Rectal smooth muscle tissue (tissue), 1 donor: ENCODE data around the gene KRTAP9-9.
"Not testable (repeated sequence)": the region's sequence is repeated elsewhere in the genome, so short reads cannot be mapped to it uniquely, and the experiment has no call there.

ENCODE experiments used
- H3K27ac ChIP-seq: one replicate; pipeline ENCODE4 v1.7.0; 2013; ENCODE audit warnings: low read depth, low read length, inconsistent platforms
- H3K27me3 ChIP-seq: one replicate; pipeline ENCODE4 v1.7.0; 2013; ENCODE audit warnings: low read length; ENCODE audit not compliant: control insufficient read depth, insufficient read depth
- H3K36me3 ChIP-seq: one replicate; pipeline ENCODE4 v1.7.0; 2013; ENCODE audit warnings: low read length; ENCODE audit not compliant: control insufficient read depth, insufficient read depth
- H3K4me1 ChIP-seq: one replicate; pipeline ENCODE4 v1.7.0; 2013; ENCODE audit warnings: low read length; ENCODE audit not compliant: control insufficient read depth, insufficient read depth
- H3K4me3 ChIP-seq: one replicate; pipeline ENCODE4 v1.7.0; 2013; ENCODE audit warnings: low read length
- H3K9ac ChIP-seq: one replicate; pipeline ENCODE4 v1.7.0; 2013; ENCODE audit warnings: low read length

KRTAP9-9 gene

DNA sequence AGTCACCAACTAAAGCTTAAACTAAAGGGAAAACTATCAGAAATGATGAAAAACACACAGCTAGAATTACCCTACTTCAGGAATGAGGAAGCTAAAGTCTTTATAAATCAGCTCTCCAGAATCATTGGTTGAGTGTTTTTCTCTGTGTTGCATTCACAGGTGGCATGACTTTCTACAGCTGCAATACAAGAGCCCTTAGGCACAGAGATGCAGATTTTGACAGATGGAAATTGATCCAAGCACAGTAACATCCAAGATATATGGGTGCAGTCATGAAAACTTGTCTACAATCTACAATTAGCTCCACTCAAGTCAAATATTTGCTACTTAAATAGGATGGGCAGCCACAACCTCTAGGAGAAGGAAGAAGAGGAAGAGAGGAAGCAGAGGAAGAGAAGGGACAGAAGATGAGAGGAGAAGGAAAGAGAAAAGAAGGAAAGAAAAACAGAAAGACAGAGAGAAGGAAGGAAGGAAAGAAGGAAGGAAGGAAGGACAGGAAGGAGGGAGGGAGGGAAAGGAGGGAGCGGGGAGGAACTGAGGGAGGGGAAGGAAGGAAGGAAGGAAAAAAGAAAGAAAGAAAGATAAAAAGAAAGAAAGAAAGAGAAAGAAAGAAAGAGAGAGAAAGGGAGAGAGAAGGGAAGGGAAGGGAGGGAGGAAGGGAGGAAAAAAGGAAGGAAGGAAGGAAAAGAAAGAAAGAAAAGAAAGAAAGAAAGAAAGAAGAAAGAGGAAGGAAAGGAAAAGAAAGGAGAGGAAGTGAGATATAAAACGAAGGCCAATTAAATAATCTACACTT is 8.0 kb upstream of the KRTAP9-9 start:
- H3K27me3 ChIP-seq, H3K27ac ChIP-seq, H3K4me3 ChIP-seq, H3K4me1 ChIP-seq, H3K36me3 ChIP-seq, H3K9ac ChIP-seq: not testable (repeated sequence)

DNA sequence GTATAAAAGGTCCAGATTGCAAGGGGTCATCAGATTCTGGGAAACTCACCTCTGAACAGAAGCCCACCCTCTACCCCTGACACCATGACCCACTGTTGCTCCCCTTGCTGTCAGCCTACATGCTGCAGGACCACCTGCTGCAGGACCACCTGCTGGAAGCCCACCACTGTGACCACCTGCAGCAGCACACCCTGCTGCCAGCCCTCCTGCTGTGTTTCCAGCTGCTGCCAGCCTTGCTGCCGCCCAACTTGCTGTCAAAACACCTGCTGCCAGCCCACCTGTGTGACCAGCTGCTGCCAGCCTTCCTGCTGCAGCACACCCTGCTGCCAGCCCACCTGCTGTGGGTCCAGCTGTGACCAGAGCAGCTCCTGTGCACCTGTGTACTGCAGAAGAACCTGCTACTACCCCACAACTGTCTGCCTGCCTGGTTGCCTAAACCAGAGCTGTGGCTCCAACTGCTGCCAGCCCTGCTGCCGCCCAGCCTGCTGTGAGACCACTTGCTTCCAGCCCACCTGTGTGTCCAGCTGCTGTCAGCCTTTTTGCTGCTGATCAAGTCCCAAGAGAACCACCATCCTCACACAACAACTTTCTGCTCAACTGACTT is 5.4 kb upstream of the KRTAP9-9 start, which contains the start of gene KRTAP9-4:
Gene KRTAP9-4, plus strand, starts transcription at position 51 of the 604 bp plus-strand sequence. Its CDS starts 34 bp downstream, at position 85.
- H3K4me1 ChIP-seq, H3K27ac ChIP-seq, H3K4me3 ChIP-seq, H3K36me3 ChIP-seq, H3K9ac ChIP-seq, H3K27me3 ChIP-seq: not testable (repeated sequence)

DNA sequence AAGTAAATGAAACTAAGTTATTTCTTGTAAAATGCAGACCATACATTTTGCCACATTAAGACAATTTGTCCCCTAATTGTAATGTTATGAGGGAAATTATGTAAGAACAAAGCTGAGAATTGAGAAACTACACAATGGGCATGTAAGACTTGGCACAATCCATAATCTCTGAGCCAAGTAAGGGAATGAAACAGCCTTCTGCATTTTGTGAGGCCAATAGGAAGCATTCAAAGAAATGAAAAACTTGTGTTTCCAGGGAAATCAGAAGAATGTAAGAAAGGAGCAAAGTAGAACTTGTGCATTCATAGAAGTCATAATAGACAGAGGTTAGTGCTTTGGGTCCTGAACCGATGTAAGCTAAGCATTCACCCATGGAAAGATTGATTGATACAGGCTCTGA is 3.9 kb upstream of the KRTAP9-9 start:
- no peaks in the 10 kb centered on the region for H3K4me1 ChIP-seq
- H3K4me3 ChIP-seq, result no peak overlapping the region
- no peaks in the 10 kb centered on the region for H3K36me3 ChIP-seq
- no peaks in the 10 kb centered on the region for H3K27me3 ChIP-seq
- H3K9ac ChIP-seq, result no peak overlapping the region
- H3K27ac ChIP-seq, result no peak overlapping the region

DNA sequence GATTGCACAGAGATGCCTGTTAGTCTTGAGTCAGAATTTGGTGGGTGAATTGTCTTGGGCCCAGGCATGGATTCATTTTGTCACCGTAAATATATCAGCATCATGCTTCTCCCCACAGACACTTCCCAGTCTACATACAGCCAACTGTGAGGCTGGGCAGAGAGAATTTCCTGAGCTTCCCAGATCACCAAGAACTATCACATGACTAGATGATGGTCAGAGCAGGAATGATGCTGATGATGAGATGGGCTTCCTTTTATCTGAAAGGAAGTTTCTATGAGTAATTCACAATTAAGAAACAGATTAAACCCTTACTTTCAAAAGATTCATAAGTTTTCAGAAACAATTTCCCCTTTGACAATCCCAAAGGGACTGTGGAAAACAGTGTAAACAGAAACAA is 323 bp upstream of the KRTAP9-9 start:
- H3K4me1 ChIP-seq, result no peaks in the 10 kb centered on the region
- no peak overlapping the region for H3K4me3 ChIP-seq
- H3K36me3 ChIP-seq, result no peaks in the 10 kb centered on the region
- H3K27me3 ChIP-seq, result no peaks in the 10 kb centered on the region
- H3K9ac ChIP-seq, result no peak overlapping the region
- no peak overlapping the region for H3K27ac ChIP-seq

DNA sequence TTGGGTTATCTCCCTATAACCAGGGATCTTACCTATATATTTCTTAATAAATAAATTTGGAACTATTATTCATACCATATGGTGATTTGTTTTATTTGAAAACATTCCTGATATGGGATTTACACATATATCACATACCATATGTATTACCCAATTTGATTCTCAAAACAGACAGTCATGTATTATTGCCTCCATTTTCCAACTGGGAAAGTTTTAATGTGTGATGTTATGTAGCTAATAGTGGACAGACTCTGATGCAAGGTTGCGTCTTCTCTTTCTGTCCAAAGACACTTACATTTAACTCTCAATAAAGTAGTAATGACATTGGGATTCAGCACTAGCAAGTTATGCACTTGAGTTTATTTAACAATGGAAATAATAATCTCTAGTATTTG is 1.1 kb downstream of the KRTAP9-9 start:
- H3K4me1 ChIP-seq, result no peaks in the 10 kb centered on the region
- H3K27ac ChIP-seq, result no peak overlapping the region
- no peak overlapping the region for H3K9ac ChIP-seq
- no peak overlapping the region for H3K4me3 ChIP-seq
- no peaks in the 10 kb centered on the region for H3K27me3 ChIP-seq
- no peaks in the 10 kb centered on the region for H3K36me3 ChIP-seq

DNA sequence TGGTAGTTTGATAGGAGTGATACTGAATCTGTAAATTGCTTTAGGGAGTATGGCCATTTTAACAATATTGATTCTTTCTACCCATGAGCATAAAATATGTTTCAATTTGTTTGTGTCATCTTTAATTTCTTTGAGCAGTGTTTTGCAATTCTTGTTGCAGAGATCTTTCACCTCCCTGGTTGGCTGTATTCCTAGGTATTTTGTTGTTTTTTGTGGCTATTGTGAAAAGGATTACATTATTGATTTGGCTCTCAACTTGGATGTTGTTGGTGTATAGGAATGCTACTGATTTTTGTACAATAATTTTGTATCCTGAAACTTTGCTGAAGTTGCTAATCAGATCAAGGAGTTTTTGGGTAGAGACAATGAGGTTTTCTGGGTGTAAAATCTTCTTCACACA is 3.2 kb downstream of the KRTAP9-9 start:
- no peaks in the 10 kb centered on the region for H3K36me3 ChIP-seq
- no peaks in the 10 kb centered on the region for H3K27me3 ChIP-seq
- H3K4me3 ChIP-seq, result no peak overlapping the region
- H3K9ac ChIP-seq, result no peak overlapping the region
- H3K4me1 ChIP-seq, result no peaks in the 10 kb centered on the region
- no peak overlapping the region for H3K27ac ChIP-seq

DNA sequence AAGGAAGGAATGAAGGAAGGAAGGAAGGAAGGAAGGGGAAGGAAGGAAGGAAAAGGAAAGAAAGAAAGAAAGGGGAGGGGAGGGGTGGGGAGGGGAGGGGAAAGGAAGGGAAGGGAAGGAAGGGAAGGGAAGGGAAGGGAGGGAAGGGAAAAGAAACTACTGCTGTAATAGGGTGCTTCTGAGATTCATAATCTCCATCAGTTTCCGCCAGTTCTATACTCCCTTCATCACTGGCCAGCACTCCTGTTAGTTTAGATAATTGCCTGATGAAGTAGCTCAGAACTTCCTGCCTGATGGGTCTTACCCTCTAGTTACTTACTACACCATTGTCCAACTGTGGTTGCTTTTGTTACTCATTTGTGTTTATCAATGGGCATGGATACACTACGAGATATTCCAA is 8.0 kb downstream of the KRTAP9-9 start:
- no peaks in the 10 kb centered on the region for H3K27me3 ChIP-seq
- no peaks in the 10 kb centered on the region for H3K36me3 ChIP-seq
- H3K9ac ChIP-seq, result no peak overlapping the region
- no peaks in the 10 kb centered on the region for H3K4me1 ChIP-seq
- H3K4me3 ChIP-seq, result no peak overlapping the region
- H3K27ac ChIP-seq, result no peak overlapping the region

DNA sequence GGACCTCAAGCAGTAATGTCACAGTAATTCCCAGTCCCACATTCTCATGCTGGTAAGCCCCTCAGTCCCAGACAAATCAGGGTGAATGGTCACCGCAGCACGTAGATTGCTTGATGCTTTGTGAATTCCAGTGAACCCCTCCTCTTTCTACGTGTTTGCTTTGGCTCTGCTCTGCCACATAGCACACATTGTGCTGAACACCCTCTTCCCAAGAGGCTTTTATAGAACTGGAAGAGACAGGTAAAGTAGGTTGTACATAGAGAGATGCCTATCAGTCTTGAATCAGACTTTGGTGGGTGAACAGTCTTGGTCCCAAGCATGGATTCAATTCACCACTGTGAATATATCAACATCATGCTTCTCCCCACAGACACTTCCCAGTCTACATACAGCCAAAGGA is 9.4 kb downstream of the KRTAP9-9 start:
- Histone ChIP-seq H3K4me3 (no peak overlapping the region), H3K4me1 (no peaks in the 10 kb centered on the region), H3K27me3 (no peaks in the 10 kb centered on the region), H3K27ac (no peak overlapping the region), H3K36me3 (no peaks in the 10 kb centered on the region), H3K9ac (no peak overlapping the region)

DNA sequence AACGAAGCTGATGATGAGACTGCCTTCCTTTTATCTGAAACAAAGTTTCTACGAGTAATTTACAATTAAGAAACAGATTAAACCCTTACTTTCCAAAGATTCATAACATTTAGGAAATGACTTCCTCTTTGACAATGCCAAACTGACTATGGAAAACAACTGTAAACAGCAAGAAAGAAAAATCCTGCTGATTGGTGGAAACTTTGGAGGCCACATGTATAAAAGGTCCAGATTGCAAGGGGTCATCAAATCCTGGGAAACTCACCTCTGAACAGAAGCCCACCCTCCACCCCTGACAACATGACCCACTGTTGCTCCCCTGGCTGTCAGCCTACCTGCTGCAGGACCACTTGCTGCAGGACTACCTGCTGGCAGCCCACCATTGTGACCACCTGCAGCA is 9.9 kb downstream of the KRTAP9-9 start, which contains the start of gene KRTAP9-6:
Gene KRTAP9-6, plus strand, starts transcription at position 301 of the 400 bp plus-strand sequence. Its CDS starts 0 bp downstream, at position 301.
- H3K4me1 ChIP-seq, result no peaks in the 10 kb centered on the region
- no peak within 1 kb of the TSS for H3K4me3 ChIP-seq
- H3K9ac ChIP-seq, result no peak within 1 kb of the TSS
- no peak within 1 kb of the TSS for H3K27ac ChIP-seq
- no peaks in the 10 kb centered on the region for H3K27me3 ChIP-seq
- H3K36me3 ChIP-seq, result no peaks in the 10 kb centered on the region

DNA sequence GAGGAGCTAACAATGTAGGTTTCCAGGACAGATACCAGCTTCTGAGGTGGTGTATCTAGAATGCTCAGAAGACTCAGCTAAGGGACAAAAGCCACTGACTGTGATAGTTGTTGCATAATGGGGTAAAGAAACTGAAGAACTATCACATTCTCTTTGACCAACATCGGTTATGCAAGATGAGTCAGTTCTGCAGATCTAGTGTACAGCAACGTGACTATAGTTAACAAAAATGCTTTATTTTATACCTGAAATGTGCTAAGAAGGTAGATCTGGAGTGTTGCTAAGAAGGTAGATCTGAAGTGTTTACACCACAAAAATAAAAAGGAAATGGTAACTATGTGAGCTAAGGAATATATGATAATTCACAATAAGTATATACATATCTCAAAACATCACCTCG is 12.5 kb downstream of the KRTAP9-9 start:
- Histone ChIP-seq H3K4me3 (no peak overlapping the region), H3K36me3 (no peaks in the 10 kb centered on the region), H3K4me1 (no peaks in the 10 kb centered on the region), H3K9ac (no peak overlapping the region), H3K27me3 (no peaks in the 10 kb centered on the region), H3K27ac (no peak overlapping the region)

DNA sequence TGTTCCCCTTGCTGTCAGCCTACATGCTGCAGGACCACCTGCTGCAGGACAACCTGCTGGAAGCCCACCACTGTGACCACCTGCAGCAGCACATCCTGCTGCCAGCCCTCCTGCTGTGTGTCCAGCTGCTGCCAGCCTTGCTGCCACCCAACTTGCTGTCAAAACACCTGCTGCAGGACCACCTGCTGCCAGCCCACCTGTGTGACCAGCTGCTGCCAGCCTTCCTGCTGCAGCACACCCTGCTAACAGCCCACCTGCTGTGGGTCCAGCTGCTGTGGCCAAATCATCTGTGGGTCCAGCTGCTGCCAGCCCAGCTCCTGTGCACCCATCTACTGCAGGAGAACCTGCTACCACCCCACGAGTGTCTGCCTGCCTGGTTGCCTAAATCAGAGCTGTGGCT is 16.1 kb downstream of the KRTAP9-9 start:
- not testable (repeated sequence) for H3K27ac ChIP-seq, H3K9ac ChIP-seq, H3K27me3 ChIP-seq, H3K36me3 ChIP-seq, H3K4me1 ChIP-seq, H3K4me3 ChIP-seq

DNA sequence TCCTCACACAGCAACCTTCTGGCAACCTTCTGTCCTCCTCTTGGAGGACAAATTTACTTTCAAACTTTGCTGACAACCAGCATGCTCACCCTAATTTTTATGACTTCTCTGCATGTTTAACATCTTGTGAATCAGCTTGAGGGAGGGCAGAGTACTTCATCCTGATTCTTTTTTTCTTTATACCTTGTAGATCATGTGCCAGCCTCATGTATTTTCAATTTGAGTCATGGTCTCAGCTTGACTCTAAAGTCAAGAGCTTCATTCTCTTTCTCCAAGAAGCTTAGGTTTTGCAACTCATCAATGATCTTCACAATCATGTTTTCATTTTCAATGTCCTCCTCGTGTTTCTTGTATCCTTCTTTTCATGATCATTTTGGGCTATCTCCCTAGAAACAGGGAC is 16.7 kb downstream of the KRTAP9-9 start:
- Histone ChIP-seq H3K36me3 (no peaks in the 10 kb centered on the region), H3K9ac (no peak overlapping the region), H3K4me1 (no peaks in the 10 kb centered on the region), H3K27ac (no peak overlapping the region), H3K4me3 (no peak overlapping the region), H3K27me3 (no peaks in the 10 kb centered on the region)

DNA sequence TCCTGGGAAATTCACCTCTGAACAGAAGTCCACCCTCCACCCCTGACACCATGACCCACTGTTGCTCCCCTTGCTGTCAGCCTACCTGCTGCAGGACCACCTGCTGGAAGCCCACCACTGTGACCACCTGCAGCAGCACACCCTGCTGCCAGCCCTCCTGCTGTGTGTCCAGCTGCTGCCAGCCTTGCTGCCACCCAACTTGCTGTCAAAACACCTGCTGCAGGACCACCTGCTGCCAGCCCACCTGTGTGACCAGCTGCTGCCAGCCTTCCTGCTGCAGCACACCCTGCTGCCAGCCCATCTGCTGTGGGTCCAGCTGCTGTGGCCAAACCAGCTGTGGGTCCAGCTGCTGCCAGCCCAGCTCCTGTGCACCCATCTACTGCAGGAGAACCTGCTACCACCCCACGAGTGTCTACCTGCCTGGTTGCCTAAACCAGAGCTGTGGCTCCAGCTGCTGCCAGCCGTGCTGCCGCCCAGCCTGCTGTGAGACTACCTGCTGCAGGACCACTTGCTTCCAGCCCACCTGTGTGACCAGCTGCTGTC is 20.5 kb downstream of the KRTAP9-9 start, which contains the start of gene KRTAP9-7:
Gene KRTAP9-7, plus strand, starts transcription at position 51 of the 543 bp plus-strand sequence. Its CDS starts 0 bp downstream, at position 51.
- not testable (repeated sequence) for H3K27ac ChIP-seq, H3K4me1 ChIP-seq, H3K4me3 ChIP-seq, H3K36me3 ChIP-seq, H3K27me3 ChIP-seq, H3K9ac ChIP-seq
